HepG2 (cell line): ENCODE results near the gene FAM131A. TPM values are rescaled to one million over a fixed set of nuclear protein-coding genes. Genes with fewer than 3 reads are reported as not detected.

Experiments
- AGO1 ChIP-seq: fragments of 200-400 bp; formaldehyde crosslinking; IDR thresholded peaks from 2 replicates; pipeline ENCODE4 v1.6.1; 2017; ENCODE audit warnings: mild to moderate bottlenecking, low read depth, low read length, moderate library complexity; ENCODE audit not compliant: poor library complexity, severe bottlenecking
- CREM ChIP-seq, 2 experiments: sonication (generic) in 1 of 2; formaldehyde crosslinking in 1 of 2; IDR thresholded peaks; 2 replicates each; pipeline versions ENCODE4 v1.4.0 to v1.6.1; 2016 to 2020; ENCODE audit warnings: antibody characterized with exemption in 1 of 2, mild to moderate bottlenecking in 1 of 2, missing genetic modification reagents in 1 of 2
- DPF2 ChIP-seq: sonication (generic); formaldehyde crosslinking; IDR thresholded peaks from 2 replicates; pipeline ENCODE4 v1.4.0; 2020; ENCODE audit warnings: mild to moderate bottlenecking, low read depth, missing genetic modification reagents, borderline replicate concordance
- MED13 ChIP-seq: sonication (generic); formaldehyde crosslinking; IDR thresholded peaks from 2 replicates; pipeline ENCODE4 v1.5.0; 2020; ENCODE audit warnings: missing genetic modification reagents
- REL ChIP-seq: sonication (generic); formaldehyde crosslinking; conservative IDR thresholded peaks from 2 replicates; pipeline ENCODE4 v1.8.0; 2022; ENCODE audit warnings: mild to moderate bottlenecking, missing genetic modification reagents, moderate library complexity
- REPIN1 ChIP-seq: sonication (generic); formaldehyde crosslinking; IDR thresholded peaks from 2 replicates; pipeline ENCODE4 v1.8.0; 2022; ENCODE audit warnings: missing genetic modification reagents, low read depth, mild to moderate bottlenecking, borderline replicate concordance
- STAT5B ChIP-seq: sonication (generic); formaldehyde crosslinking; IDR thresholded peaks from 2 replicates; pipeline ENCODE4 v1.4.0; 2020; ENCODE audit warnings: missing genetic modification reagents
- TRIM24 ChIP-seq: sonication (generic); formaldehyde crosslinking; IDR thresholded peaks from 2 replicates; pipeline ENCODE4 v1.8.0; 2022; ENCODE audit warnings: mild to moderate bottlenecking, missing genetic modification reagents
- ZFP41 ChIP-seq: sonication (generic); formaldehyde crosslinking; IDR thresholded peaks from 2 replicates; pipeline ENCODE4 v1.4.0; 2020; ENCODE audit warnings: mild to moderate bottlenecking, missing genetic modification reagents, borderline replicate concordance
- ZNF20 ChIP-seq: sonication (generic); formaldehyde crosslinking; IDR thresholded peaks from 2 replicates; pipeline ENCODE4 v1.4.0; 2020; ENCODE audit warnings: mild to moderate bottlenecking, moderate library complexity, missing genetic modification reagents
- ZNF263 ChIP-seq: sonication (generic); formaldehyde crosslinking; IDR thresholded peaks from 2 replicates; pipeline ENCODE4 v1.4.0; 2020; ENCODE audit warnings: missing genetic modification reagents
- ZNF567 ChIP-seq: sonication (generic); formaldehyde crosslinking; IDR thresholded peaks from 2 replicates; pipeline ENCODE4 v1.8.1; 2023; ENCODE audit warnings: mild to moderate bottlenecking, missing genetic modification reagents, borderline replicate concordance
- ZNF670 ChIP-seq: sonication (generic); formaldehyde crosslinking; IDR thresholded peaks from 2 replicates; pipeline ENCODE4 v1.8.0; 2022; ENCODE audit warnings: mild to moderate bottlenecking, missing genetic modification reagents, borderline replicate concordance
- ZNF761 ChIP-seq: sonication (generic); formaldehyde crosslinking; conservative IDR thresholded peaks from 2 replicates; pipeline ENCODE4 v1.4.0; 2020; ENCODE audit warnings: mild to moderate bottlenecking, missing genetic modification reagents
- ZNF781 ChIP-seq: sonication (generic); formaldehyde crosslinking; IDR thresholded peaks from 2 replicates; pipeline ENCODE4 v1.5.1; 2020; ENCODE audit warnings: borderline replicate concordance, mild to moderate bottlenecking, missing genetic modification reagents; ENCODE audit errors: not compliant biosample characterization
- ZNF788 ChIP-seq: sonication (generic); formaldehyde crosslinking; IDR thresholded peaks from 2 replicates; pipeline ENCODE4 v1.5.0; 2020; ENCODE audit warnings: mild to moderate bottlenecking, missing genetic modification reagents, borderline replicate concordance
- ZSCAN21 ChIP-seq: sonication (generic); formaldehyde crosslinking; IDR thresholded peaks from 2 replicates; pipeline ENCODE4 v1.8.0; 2022; ENCODE audit warnings: mild to moderate bottlenecking, missing genetic modification reagents, moderate library complexity, borderline replicate concordance
- polyA plus RNA-seq, 8 experiments: library from polyadenylated mRNA; depleted of rRNA in 3 of 8; stranded (reverse) in 7 of 8; unstranded in 1 of 8; fragments of >200 nt; fragmentation: Illumina TruSeq in 4 of 8; extraction: Trizol in 4 of 8; gene quantifications; 2 replicates each; pipeline versions ENCODE4 v1.2.1 to v1.2.3, GENCODE V29; 2011 to 2016; ENCODE audit warnings: low read depth in 4 of 8, missing spikeins in 1 of 8, mixed read lengths in 1 of 8; ENCODE audit not compliant: insufficient read depth in 1 of 8
- total RNA-seq, 5 experiments: library from RNA; depleted of rRNA; stranded (reverse); fragments of >200 nt; fragmentation: Illumina TruSeq; extraction: Trizol; gene quantifications; 2 replicates each; pipeline ENCODE4 v1.2.3, GENCODE V29; 2016; ENCODE audit warnings: low read depth in 1 of 5
- TF ChIP-seq, protein P1 (sequence below): sonication (generic); formaldehyde crosslinking; IDR thresholded peaks from 2 replicates; pipeline ENCODE4 v1.9.0; 2022; ENCODE audit warnings: low read depth, missing genetic modification reagents
- TF ChIP-seq, protein P2 (sequence below): sonication (generic); formaldehyde crosslinking; IDR thresholded peaks from 2 replicates; pipeline ENCODE4 v1.4.0; 2020; ENCODE audit warnings: missing genetic modification reagents
- TF ChIP-seq, protein P3 (sequence below): sonication (generic); formaldehyde crosslinking; IDR thresholded peaks from 2 replicates; pipeline ENCODE4 v1.8.1; 2022; ENCODE audit warnings: low read depth, mild to moderate bottlenecking, missing genetic modification reagents
- TF ChIP-seq, protein P4 (sequence below), 2 experiments: fragments of 450-650 bp in 1 of 2; sonication (generic) in 1 of 2; formaldehyde crosslinking; IDR thresholded peaks; 2 replicates each; pipeline versions ENCODE4 v1.5.0 to v1.8.0; 2020 to 2022; ENCODE audit warnings: mild to moderate bottlenecking in 1 of 2, missing genetic modification reagents in 1 of 2

The FAM131A gene
- total and polyA plus RNA-seq, 2 of the 13 experiments (the other 11 are each of a cell fraction or from before 2014, with no cell fraction given), result 9.2 to 9.3 TPM

DNA sequence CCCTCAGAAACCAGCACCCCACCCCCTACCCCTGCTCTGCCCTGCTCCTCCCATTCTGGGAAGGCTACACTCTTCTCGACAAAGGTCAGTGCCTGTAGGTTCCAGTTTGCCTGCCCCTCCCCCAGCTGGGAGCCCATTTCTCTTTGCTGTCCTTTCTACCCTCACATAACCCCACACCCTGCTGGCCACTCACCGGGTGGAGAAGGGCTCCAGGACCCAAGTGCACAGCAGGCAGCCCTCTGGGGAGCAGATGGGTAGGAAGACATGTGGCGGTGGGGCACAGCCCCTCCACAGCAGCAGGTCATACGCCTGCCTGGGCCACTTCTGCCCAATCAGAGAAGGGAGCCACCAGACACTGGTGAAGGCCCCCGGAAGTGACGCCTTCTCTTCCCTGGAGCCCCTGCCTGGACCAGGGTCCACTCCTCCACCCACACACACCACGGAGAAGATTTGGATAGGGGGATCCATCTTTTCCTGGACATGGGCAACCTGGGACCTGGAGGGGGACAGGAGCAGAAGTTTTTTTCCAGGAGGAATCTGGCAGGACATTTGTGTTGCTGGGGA lies 40.6 kb downstream of the FAM131A start, which contains the start of gene THPO (continued):
- TF ChIP-seq, protein P1, sequence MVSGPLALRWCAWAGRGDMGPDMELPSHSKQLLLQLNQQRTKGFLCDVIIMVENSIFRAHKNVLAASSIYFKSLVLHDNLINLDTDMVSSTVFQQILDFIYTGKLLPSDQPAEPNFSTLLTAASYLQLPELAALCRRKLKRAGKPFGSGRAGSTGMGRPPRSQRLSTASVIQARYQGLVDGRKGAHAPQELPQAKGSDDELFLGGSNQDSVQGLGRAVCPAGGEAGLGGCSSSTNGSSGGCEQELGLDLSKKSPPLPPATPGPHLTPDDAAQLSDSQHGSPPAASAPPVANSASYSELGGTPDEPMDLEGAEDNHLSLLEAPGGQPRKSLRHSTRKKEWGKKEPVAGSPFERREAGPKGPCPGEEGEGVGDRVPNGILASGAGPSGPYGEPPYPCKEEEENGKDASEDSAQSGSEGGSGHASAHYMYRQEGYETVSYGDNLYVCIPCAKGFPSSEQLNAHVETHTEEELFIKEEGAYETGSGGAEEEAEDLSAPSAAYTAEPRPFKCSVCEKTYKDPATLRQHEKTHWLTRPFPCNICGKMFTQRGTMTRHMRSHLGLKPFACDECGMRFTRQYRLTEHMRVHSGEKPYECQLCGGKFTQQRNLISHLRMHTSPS, result no peak
- TF ChIP-seq ZNF761 (CRISPR knock-in tag) (0 out of 2 replicates have a peak, but pooled peaks have one; percentile 58), ZNF670 (CRISPR knock-in tag) (no peak), ZFP41 (CRISPR knock-in tag) (no peak), ZNF788 (CRISPR knock-in tag) (no peak), STAT5B (CRISPR knock-in tag) (no peak), TRIM24 (CRISPR knock-in tag) (no peak), REL (CRISPR knock-in tag) (no peak; the same call in 1 of the 2 replicates), ZNF20 (no peak), ZNF263 (CRISPR knock-in tag) (peak; percentile 67), ZSCAN21 (CRISPR knock-in tag) (peak; percentile 65; the same call in 1 of the 2 replicates), AGO1 (no peak), MED13 (CRISPR knock-in tag) (no peak; the same call in 1 of the 2 replicates), ZNF781 (CRISPR knock-in tag) (no peak), ZNF567 (CRISPR knock-in tag) (peak; percentile 35; the same call in 1 of the 2 replicates), REPIN1 (CRISPR knock-in tag) (peak; percentile 87), CREM (IDR thresholded peaks at IDR 0.05) (peak; percentile 93), CREM (CRISPR knock-in tag; IDR thresholded peaks at IDR 0.05) (no peak), DPF2 (CRISPR knock-in tag) (no peak)
- TF ChIP-seq, protein P2, sequence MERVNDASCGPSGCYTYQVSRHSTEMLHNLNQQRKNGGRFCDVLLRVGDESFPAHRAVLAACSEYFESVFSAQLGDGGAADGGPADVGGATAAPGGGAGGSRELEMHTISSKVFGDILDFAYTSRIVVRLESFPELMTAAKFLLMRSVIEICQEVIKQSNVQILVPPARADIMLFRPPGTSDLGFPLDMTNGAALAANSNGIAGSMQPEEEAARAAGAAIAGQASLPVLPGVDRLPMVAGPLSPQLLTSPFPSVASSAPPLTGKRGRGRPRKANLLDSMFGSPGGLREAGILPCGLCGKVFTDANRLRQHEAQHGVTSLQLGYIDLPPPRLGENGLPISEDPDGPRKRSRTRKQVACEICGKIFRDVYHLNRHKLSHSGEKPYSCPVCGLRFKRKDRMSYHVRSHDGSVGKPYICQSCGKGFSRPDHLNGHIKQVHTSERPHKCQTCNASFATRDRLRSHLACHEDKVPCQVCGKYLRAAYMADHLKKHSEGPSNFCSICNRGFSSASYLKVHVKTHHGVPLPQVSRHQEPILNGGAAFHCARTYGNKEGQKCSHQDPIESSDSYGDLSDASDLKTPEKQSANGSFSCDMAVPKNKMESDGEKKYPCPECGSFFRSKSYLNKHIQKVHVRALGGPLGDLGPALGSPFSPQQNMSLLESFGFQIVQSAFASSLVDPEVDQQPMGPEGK (CRISPR knock-in tag), result peak; percentile 95
- TF ChIP-seq, protein P3, sequence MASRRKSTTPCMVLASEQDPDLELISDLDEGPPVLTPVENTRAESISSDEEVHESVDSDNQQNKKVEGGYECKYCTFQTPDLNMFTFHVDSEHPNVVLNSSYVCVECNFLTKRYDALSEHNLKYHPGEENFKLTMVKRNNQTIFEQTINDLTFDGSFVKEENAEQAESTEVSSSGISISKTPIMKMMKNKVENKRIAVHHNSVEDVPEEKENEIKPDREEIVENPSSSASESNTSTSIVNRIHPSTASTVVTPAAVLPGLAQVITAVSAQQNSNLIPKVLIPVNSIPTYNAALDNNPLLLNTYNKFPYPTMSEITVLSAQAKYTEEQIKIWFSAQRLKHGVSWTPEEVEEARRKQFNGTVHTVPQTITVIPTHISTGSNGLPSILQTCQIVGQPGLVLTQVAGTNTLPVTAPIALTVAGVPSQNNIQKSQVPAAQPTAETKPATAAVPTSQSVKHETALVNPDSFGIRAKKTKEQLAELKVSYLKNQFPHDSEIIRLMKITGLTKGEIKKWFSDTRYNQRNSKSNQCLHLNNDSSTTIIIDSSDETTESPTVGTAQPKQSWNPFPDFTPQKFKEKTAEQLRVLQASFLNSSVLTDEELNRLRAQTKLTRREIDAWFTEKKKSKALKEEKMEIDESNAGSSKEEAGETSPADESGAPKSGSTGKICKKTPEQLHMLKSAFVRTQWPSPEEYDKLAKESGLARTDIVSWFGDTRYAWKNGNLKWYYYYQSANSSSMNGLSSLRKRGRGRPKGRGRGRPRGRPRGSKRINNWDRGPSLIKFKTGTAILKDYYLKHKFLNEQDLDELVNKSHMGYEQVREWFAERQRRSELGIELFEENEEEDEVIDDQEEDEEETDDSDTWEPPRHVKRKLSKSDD (CRISPR knock-in tag), result 0 out of 2 replicates have a peak, but pooled peaks have one; percentile 18
- TF ChIP-seq, protein P4, sequence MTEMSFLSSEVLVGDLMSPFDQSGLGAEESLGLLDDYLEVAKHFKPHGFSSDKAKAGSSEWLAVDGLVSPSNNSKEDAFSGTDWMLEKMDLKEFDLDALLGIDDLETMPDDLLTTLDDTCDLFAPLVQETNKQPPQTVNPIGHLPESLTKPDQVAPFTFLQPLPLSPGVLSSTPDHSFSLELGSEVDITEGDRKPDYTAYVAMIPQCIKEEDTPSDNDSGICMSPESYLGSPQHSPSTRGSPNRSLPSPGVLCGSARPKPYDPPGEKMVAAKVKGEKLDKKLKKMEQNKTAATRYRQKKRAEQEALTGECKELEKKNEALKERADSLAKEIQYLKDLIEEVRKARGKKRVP (CRISPR knock-in tag; IDR thresholded peaks at IDR 0.05), result peak in 1 of 2 experiments; percentile 57; a peak in 2 of 4 replicates
